ENCODE results near the gene STPG2. TPM values are rescaled to one million over a fixed set of nuclear protein-coding genes. Genes with fewer than 3 reads are reported as not detected.

STPG2 gene
- total RNA-seq, 2 donors from 2014 or later, result 0.77 to 1.1 TPM

DNA sequence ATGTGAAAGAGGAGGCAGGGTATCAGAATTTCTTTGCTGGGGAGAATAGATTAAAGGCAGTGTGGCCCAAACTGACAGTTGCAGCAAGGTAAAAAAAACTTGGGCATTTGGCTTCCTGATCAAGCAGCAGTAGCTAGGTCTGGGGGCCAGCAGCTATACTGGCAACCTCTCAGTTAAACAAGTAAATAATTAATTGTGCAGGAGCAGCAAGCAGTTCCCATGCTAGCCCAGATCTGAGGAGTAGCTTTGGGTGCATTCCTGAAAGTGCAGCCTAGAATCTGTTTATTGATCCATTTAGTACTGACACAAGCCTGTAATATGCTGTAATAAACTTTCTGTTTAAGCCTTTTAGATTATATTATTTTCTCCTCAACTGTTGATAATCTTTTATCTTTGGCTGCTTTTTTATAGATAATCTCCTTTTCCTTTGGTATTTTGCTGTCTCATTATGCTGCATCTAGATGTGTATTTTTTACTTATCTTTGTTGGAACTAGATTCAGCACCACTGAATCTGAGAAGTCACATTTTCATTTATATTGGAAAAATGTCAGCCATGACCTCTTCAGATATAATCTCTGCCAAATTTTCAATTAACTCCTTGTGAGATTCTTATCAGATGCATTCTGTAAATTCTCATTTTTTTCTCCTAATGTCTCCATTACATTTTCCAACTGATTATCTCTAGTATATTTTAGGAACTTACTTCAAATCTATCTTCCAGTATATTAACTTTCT, 276.3 kb downstream of the STPG2 start:
- H3K4me3 ChIP-seq, result no peak overlapping the region
- intact Hi-C loops (cut with DNase I), result no loop called here
- H3K27me3 ChIP-seq (replicated peaks; ENCODE audit: insufficient read depth), result no peaks in the 10 kb centered on the region
- H3K4me1 ChIP-seq (replicated peaks), result no peaks in the 10 kb centered on the region
- no peaks in the 10 kb centered on the region for H3K36me3 ChIP-seq
- no peak for DNase-seq (ENCODE audit: low spot score)
- TF ChIP-seq POLR2A (IDR thresholded peaks at IDR 0.05) (no peak), POLR2AphosphoS5 (IDR thresholded peaks at IDR 0.05) (no peak)
- TF ChIP-seq, protein P1, sequence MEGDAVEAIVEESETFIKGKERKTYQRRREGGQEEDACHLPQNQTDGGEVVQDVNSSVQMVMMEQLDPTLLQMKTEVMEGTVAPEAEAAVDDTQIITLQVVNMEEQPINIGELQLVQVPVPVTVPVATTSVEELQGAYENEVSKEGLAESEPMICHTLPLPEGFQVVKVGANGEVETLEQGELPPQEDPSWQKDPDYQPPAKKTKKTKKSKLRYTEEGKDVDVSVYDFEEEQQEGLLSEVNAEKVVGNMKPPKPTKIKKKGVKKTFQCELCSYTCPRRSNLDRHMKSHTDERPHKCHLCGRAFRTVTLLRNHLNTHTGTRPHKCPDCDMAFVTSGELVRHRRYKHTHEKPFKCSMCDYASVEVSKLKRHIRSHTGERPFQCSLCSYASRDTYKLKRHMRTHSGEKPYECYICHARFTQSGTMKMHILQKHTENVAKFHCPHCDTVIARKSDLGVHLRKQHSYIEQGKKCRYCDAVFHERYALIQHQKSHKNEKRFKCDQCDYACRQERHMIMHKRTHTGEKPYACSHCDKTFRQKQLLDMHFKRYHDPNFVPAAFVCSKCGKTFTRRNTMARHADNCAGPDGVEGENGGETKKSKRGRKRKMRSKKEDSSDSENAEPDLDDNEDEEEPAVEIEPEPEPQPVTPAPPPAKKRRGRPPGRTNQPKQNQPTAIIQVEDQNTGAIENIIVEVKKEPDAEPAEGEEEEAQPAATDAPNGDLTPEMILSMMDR (IDR thresholded peaks at IDR 0.05), result no peak
- H3K9me3 ChIP-seq, result no peaks in the 10 kb centered on the region
- H3K27ac ChIP-seq, result no peak overlapping the region

DNA sequence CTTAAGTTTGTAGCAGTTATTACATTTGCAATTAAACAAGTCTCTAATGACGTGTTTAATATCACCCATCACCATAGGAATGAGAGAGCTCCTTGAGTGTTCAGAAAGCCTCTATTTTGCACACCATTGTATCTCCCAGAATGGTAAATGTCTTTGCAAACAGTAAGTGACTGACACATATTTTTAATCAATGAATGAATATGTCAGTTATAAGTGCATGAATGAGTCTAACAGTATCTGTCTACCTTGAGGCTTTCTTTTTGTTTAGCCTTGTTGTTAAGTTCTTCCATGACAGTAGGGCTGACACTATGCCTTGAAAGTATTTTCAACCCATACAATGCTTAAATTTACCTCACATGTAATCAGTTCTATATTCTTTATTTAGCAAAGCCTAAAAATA, 292.2 kb downstream of the STPG2 start:
- 91% methylated on average over 1 of the region's 1 CpG for WGBS
- Histone ChIP-seq H3K4me1 (replicated peaks) (no peaks in the 10 kb centered on the region), H3K9me3 (no peaks in the 10 kb centered on the region), H3K27me3 (replicated peaks; ENCODE audit: insufficient read depth) (no peaks in the 10 kb centered on the region), H3K36me3 (no peaks in the 10 kb centered on the region), H3K27ac (no peak overlapping the region), H3K4me3 (no peak overlapping the region)
- no peak for TF ChIP-seq POLR2AphosphoS5 (IDR thresholded peaks at IDR 0.05)
- TF ChIP-seq, protein P1 (IDR thresholded peaks at IDR 0.05), result no peak
- TF ChIP-seq POLR2A (IDR thresholded peaks at IDR 0.05), result no peak
- intact Hi-C loops (cut with DNase I), result no loop called here
- DNase-seq (ENCODE audit: low spot score), result no peak

DNA sequence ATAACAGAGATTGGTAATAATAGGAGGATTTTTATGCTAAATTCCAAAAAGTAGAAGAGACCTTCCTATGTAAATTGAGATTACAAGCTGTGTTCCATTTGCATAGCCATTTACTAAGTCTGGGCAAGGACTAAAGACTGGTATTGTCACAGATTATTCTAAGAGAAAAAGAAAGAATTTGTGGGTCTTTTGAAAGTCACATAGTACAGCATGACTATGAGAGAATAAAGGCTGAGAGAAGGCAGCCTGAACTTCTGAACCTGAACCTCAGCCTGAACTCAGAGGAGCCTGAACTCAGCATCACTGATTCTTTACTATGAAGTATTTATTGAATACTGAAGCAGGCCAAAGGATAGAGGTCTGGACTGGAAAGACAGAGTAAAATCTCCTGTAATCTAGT, 297.5 kb downstream of the STPG2 start:
- TF ChIP-seq, protein P1 (IDR thresholded peaks at IDR 0.05), result no peak
- no peak for TF ChIP-seq POLR2AphosphoS5 (IDR thresholded peaks at IDR 0.05)
- no peak for TF ChIP-seq POLR2A (IDR thresholded peaks at IDR 0.05)

DNA sequence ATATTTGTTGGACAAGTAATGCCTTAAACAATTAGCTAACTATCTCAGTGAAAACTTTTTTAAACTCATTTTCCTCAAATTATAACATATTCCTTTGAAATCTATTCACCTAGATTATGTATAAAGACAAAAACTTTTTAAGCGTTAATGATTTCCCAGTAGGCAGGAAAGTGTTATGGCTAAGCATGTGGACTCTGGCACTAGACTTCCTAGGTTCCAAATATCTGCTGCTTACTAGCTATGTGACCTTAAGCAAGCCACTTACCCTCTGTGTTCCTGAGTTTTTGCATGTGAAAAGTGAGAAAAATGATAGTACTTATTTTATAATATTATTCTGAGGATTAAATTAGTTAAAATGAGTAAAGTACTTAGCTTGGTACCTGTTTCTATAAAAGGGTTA, 301.8 kb downstream of the STPG2 start:
- no peaks in the 10 kb centered on the region for H3K9me3 ChIP-seq
- DNase-seq (ENCODE audit: low spot score), result no peak
- TF ChIP-seq POLR2AphosphoS5 (IDR thresholded peaks at IDR 0.05), result no peak
- TF ChIP-seq POLR2A (IDR thresholded peaks at IDR 0.05), result no peak
- TF ChIP-seq, protein P1 (IDR thresholded peaks at IDR 0.05), result no peak
- H3K27me3 ChIP-seq (replicated peaks; ENCODE audit: insufficient read depth), result no peaks in the 10 kb centered on the region
- H3K36me3 ChIP-seq, result no peaks in the 10 kb centered on the region
- no peak overlapping the region for H3K27ac ChIP-seq
- 100% methylated on average over 1 of the region's 1 CpG for WGBS
- H3K4me3 ChIP-seq, result no peak overlapping the region
- no peaks in the 10 kb centered on the region for H3K4me1 ChIP-seq (replicated peaks)
- intact Hi-C loops (cut with DNase I), result no loop called here

More for the DNA sequence above, 297.5 kb downstream of the STPG2 start:
- H3K27me3 ChIP-seq (replicated peaks; ENCODE audit: insufficient read depth), result no peaks in the 10 kb centered on the region
- intact Hi-C loops (cut with DNase I), result no loop called here
- no peaks in the 10 kb centered on the region for H3K36me3 ChIP-seq
- no peak for DNase-seq (ENCODE audit: low spot score)
- H3K9me3 ChIP-seq, result no peaks in the 10 kb centered on the region
- H3K4me3 ChIP-seq, result no peak overlapping the region
- no peak overlapping the region for H3K27ac ChIP-seq
- H3K4me1 ChIP-seq (replicated peaks), result no peaks in the 10 kb centered on the region

DNA sequence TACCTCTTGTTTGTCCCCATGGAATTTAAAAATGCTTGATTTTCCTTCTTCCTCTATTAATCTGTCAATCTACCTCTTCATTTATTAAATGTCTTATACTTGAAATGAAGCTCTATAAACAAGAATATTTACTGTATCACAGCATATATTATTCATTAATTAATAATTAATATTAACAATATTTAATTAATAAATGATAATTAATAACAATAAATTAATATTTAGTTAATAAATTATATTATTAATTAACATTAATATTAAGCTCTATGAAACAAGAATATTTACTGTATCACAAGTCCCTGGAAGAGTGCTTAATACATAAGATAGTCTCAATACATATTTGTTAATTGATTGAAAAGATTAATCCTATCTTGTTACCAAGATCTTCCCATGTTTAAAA, 306.6 kb downstream of the STPG2 start:
- intact Hi-C loops (cut with DNase I), result no loop called here
- TF ChIP-seq POLR2A (IDR thresholded peaks at IDR 0.05), result no peak
- TF ChIP-seq POLR2AphosphoS5 (IDR thresholded peaks at IDR 0.05), result no peak
- TF ChIP-seq, protein P1 (IDR thresholded peaks at IDR 0.05), result no peak
- no peaks in the 10 kb centered on the region for H3K36me3 ChIP-seq
- H3K9me3 ChIP-seq, result no peaks in the 10 kb centered on the region
- no peak overlapping the region for H3K27ac ChIP-seq
- H3K4me3 ChIP-seq, result no peak overlapping the region
- H3K4me1 ChIP-seq (replicated peaks), result no peaks in the 10 kb centered on the region
- no peak for DNase-seq (ENCODE audit: low spot score)
- H3K27me3 ChIP-seq (replicated peaks; ENCODE audit: insufficient read depth), result no peaks in the 10 kb centered on the region

All from prostate gland (tissue), 2 donors.